Activated CD4-positive, alpha-beta T cell treated with anti-CD3 and anti-CD28 coated beads for 1 hour (primary cell): ENCODE results near the gene ZNF473.

Source experiments
- DNase-seq: peaks from one replicate; pipeline ENCODE4 v3.0.0-alpha.2; 2020

ZNF473 gene

DNA sequence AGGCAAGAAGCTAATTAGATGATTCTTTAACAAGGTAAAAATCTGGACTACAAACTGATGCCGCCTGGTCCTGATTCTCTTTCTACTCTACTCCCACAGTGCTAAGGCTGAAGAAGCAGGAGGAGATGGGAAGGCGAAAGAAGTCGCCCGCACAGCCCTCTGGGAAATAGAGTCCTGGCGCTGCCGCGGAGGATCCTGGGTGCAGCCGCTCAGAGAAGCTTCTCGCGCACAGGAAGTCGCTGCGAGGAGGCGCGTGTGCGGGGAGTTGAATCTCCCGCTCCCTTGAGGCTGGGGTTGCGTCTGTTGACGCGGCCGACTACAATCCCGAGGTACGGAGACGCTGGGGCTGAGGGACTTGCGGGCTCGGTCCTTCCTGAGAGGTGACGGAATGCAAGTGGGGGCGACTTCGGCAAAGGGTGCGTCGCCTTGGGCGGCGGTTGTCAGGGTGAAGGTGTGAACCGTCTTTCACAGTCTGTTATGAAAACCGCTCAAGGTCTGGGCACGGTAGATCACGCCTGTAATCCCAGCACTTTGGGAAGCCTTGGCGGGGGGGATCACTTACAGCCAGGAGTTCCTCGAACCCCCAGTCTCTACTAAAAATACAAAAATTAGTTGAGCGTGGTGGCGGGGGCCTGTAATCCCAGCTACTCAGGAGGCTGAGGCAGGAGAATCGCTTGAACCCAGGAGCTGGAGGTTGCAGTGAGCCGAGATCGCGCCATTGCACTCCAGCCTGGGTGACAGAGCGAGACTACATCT, at the start of gene ZNF473:
TSS of gene ZNF473 (plus strand) at position 212 of the 756 bp plus-strand sequence. CDS start 5,078 bp downstream, outside the sequence.
- DNase-seq: peak; percentile 88

DNA sequence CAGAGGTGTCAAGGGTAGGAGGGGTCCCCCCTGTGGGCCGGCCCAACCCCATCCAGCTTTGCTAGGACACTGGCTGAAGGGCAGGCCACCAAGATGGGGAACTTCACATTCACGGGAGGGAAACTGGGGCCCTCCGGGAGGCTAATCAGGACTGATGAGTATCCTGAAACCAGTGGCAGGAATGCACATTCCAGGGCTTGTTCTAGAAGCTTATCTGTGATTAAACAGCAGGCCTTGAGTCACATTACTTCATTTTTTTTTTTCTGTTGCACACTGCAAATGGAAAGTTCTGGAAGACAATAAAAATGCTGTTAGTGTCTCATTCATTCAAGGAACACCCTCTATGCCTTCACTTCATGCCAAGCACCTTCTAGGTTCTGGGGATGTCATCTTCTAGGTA, 49.3 kb upstream of the ZNF473 start:
- no peak for DNase-seq

DNA sequence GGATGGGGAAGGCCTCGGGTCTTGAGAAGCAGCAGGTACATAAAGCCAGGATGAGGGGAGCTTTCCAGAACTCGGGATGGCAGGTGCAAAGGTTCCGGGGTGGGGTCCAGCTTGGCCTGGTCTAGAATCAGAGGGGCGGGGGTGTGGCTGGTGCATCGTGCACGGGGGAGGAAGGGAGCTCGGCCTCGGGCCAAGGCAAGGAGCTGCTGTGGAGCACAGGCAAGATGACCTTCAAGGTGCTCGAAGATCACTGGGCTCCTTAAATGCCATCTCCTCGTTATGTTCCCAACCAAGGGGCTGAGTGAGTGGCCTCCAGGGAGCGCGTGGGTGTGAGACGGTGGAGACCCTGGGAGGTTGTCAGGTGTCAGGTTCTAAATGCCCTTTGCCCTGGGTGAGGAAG, 48.7 kb upstream of the ZNF473 start:
- no peak for DNase-seq

DNA sequence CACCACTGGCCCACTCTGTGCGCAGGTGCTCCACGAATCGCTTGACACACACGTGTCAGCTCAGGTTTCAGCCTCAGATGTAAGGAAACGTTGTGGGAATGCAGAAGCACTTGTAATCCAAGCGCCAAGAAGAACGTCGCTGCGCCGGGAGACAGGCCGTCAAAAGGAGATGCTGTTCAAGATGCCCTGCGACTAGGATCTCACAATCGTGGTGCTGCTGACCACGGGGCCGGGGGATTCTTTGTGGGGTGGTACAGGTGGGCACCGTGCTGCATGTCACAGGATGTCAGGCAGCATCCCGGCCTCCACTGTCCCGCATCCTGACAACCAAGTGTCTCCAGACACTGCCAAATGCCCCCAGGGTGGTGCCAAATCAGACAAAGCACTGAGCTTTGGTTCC, 47.9 kb upstream of the ZNF473 start:
- DNase-seq: no peak

DNA sequence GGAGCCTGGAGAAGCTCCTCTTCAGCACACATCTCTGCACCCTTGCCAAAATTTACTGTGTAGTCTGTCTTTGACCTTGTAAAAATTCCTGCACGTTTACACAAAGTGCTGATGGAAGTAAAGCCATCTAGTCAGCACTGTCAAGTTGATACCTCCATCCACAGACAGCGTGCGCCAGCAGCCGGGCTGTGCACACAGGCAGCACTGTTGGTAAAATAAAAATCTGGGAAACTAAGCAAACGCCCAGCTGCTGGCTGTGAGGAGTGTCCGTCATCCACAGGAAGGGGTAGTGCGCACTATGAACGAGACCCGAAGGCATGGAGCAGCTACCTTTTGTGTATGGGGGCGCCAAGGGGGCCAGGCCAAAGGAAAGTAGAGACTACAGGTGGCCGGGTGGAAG, 47.5 kb upstream of the ZNF473 start:
- no peak for DNase-seq

DNA sequence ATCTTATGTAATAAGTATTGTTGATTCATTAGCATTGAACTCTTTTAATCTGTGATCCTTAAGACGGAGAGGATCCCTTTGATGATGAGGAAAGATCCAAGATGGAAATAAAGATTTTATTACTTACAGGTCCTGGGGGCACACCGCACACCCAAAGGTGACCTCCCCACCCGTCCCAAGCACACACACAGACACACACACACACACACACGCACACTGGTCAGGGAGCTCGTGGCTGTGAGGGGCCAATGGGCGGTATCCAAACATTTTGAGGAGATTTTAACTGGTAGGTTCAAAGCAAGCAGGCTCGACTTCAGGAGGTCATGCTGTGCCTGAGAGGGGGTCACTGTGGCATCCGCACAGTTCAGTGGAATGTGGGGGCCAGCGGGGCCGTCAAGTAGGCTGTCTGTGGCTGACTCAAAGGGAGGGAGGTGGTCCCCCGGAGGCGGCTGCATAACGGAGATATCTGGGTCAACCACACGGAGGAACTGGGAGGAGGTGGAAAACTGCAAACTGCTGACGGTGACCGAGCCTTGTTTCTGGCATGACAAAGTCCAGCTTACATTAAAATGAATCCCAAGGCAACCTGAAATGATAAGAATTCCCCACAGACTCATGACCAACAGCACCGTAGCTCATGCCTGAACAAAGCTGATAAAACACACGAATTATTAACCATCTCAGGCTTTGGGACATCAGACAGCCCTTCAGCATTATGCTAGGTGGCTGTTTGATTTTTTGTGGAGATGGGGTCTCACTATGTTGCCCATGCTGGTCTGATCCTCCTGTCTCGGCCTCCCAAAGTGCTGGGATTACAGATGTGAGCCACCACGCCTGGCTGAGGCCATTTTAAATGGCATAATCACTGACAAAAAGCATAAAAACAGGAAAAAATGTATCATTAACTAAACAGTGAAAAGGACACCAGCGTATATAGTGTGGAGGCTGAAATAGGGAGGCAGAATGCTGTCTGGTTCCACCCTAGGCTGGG, 43.9 kb upstream of the ZNF473 start:
- no peak for DNase-seq

DNA sequence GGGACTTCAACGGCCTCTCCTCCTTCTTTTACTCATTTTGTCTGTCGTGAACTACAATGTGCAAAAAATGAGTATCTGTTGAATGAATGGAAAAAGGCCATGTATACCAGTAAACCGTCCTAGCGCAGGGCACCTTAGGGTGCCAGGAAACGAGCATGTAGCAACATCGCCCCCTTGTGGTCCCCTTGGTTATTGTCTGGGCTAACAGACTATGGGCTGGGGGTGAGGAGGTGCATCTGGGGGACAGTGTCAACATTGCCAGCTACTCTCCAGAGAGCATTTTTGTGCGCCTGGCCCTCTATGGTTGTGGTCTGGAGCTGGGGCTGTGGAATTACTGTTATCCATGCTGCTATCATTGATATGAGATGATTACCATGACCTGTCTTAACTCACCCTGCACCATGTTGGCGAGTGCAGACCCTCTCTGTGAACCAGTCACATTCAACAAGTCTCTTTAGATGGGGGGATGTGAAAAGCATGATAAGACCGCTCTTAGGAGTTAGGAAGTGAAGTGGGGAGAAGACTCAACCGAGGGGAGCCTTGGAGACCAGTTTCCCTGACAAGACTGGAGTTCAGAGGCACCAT, 42.1 kb upstream of the ZNF473 start:
- peak; percentile 59 for DNase-seq

DNA sequence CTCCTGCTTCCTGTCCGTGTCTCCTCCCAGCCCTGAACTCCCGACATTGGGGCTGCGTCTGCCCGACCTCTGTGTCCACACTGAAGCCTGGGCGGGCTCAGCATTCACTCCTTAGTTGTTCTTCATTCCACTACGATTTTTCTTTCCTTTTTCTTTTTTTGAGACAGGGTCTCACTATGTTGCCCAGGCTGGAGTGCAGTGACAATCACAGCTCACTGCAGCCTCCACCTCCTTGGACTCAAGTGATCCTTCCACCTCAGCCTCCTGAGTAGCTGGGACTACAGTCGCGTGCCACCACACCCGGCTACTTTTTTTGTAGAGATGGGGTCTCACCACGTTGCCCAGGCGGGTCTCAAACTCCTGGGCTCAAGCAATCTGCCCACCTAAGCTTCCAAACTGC, 41.3 kb upstream of the ZNF473 start:
- no peak for DNase-seq

DNA sequence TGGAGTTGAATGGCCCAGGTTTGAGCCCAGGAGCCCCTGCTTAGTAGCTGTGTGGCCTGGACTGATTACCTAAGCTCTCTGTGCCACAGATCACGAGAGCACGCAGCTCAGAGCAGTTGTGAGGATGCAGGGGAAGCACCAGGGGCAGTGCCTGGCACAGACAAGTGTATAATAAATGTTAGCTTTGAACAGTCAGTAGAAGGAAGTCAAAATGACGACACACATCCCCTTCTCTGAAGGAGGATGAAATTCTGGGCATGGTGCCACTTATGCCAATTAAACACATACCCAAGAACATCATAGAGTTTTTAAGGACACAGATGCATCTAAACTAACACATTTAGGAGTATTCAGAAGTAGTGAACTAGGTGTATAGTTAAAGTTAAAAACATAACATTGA, 39.9 kb upstream of the ZNF473 start:
- no peak for DNase-seq

DNA sequence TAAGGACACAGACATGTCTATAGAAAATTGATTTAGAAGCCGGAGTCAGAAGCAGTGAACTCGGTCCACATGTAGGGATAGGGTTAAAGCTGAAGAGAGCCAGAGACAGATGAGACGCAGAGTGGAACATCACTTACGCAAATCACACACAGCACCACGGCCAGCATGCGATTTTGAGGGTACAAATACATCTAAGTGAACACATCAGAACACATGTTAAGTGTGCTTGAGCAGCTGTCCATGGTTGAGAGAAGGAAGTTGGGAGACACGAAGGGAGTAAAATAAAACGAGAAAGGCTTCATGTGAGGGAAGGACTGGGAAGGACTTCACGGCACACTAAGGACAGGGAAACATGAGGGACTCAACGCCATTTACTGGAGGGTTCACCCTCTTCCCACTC, 39.5 kb upstream of the ZNF473 start:
- DNase-seq: no peak

DNA sequence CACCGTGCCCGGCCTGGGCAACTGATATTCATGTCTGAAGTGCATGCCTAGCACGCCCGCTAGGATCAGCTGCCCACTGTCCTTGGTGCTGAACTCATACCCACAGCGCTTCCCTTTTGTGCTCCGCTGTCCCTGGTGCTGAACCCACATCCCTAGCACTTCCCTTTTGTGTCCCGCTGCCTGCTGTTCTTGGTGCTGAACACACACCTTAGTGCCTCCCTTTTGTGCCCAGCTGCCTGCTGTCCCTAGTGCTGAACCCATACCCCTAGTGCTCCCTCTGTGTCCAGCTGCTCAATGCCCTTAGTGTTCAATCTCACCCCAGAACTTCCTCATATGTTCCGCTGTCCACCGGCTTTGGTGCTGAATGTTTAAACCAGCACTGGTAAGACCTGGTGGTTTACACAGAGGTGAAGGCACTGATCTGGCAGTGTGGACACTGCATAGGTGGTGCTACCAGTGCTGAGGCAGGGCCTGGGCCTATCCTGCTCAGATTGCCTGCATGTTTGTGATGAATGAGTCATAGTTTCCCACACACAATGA, 38.6 kb upstream of the ZNF473 start:
- DNase-seq: peak; percentile 48

DNA sequence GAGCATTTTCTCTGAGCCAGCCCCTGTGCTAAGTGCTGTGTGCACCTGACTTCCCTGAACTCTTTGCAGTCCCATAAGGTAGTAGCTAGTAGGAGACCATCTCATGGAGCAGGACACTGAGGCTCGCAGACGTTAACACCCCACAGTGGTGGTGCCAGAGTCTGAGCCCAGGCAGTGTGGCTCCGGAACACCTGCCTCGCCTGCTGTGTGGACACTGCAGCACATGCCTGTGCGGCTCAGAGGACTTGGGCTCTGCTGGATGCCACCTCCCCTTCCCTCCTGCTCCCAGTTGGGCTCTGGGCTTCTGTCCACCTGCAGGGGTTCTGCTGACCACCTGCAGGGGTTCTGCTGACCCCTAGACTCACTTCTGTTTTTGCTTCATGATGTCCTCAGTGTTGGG, 37.8 kb upstream of the ZNF473 start:
- DNase-seq: no peak

DNA sequence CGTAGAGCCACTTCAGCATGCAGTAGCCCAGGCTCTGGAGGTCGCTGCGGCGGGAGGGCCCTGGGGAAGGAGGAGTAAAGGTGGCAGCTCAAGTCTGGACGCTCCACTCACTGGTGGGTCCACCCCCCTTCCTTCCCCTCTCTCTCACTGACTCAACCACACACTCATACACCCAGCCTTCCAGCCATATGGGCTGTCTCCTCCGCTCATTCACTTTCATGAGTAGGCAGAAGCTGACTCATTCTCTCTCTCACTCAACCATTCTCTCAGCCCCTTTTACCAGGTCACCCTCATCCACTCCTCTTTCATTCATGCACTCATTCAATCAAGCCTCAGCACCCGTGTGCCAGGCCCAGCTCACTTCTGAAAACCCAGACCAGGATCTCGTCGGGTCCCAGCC, 37.4 kb upstream of the ZNF473 start:
- DNase-seq: no peak

DNA sequence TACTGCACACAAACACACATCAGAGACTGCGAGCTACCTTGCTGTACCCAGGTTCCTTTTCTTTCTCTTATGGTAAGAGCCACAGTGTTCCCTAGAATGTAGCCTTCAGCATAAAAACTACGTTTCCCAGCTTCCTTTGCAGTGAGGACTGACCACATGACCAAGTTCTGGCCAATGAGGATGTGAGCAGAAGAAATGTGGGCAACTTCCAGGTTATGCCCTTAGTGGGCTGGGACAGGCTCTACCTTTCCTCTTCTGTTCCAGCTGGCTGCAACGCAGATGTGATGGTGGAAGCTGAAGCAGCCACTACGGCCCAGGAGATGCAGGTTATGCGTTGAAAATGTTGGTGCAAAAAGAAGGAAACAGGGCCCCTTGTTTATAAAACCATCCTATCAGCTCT, 28.1 kb upstream of the ZNF473 start:
- no peak for DNase-seq

DNA sequence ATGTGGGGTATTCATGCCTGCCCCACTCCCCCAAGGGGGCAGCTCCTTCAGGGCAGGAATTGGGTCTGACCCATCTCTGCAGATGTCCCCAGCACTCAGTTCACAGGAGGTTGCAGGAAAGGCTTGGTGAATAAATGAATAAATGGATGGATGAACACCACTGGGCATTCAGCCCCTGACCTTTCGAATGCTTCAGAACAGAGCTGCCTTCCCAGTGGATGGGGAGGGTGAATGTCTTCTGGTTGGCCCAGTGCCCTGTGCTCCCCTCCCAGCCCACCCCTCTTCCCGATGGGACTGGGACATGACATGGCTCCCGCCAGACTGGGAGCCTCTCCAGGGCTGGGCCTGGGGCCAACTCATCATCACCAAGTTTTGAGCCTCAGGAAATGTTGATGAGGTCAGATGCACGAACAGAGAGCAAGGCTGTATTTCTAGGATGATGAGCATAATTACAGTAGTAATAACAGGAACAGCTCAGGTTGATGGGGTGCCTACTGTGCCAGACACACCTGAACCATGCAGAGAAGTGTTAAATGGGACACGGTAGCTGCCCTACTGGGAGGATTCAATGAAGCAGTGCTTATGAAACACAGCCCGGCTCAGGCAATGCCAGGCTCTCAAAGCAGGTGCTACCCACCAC, 26.3 kb upstream of the ZNF473 start:
- DNase-seq: no peak

DNA sequence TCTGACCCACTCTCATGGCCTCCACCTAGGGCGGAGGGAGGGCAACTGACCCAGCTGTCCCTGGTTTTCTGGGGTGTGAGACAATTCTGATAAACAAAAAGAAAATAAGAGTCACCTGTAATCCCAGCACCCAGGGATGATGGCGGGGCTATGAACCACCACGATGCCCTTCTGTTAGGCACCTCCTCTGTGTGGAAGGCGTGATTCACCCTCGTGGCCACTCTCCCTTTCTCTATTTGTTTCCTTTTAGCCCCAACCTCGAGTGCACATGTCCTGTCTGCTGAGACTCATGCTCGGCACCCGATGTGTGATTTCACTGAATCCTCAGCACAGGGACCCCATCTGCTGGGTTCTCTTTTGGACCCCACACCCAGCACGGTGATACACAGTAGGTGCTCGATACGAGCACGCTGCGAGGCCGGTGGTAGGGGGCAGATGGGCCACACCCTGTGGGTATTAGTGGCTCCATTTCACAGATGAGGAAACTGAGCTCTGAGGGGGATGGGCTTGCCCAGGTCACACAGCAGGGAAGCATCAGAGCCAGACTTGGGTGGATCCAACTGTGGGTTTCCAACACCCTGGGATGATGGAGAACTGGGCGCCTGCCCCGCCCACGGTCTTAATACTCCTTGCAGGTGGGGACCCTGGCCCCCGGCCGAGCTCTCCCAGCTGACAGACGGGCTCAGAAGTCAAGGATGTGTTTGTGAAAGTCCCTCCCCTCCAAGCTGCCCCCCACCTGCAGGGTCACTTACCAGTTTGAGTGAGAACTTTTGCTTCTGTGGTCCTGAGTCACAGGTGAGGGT, 25.6 kb upstream of the ZNF473 start:
- DNase-seq: no peak

DNA sequence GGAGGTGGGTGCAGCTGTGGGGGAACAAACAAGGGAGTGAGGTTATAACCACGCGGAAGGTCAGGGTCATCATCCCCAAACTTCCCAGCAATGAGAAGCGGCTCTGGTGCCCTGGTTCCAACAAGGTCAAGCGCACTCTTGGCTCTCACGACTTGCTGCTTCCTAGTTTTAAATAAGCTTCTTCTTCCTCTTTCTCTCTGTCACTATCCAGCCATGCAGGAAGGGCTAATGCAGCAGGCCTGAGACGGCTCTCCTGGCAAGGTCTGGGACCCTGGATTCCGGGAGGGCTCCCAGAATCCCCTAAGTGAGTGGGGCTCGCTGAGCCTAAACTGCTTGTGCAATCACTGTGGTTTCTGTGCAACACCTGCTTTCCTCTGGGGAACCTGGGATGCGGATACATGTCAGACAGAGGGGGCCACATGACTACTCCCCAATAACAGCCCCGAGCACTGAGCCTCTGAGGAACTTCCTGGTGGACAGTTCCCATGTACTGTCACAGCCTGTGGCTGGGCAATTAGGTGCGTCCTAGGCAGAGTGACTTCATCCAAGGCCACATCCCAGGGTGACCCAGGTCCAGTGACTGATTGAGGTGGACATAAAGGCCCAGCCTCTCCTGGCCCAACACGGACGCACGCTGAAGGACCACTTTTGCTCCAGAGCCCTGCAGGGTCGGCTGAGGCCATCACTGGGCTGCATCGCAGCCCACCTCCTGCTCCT, 24.8 kb upstream of the ZNF473 start:
- DNase-seq: no peak

DNA sequence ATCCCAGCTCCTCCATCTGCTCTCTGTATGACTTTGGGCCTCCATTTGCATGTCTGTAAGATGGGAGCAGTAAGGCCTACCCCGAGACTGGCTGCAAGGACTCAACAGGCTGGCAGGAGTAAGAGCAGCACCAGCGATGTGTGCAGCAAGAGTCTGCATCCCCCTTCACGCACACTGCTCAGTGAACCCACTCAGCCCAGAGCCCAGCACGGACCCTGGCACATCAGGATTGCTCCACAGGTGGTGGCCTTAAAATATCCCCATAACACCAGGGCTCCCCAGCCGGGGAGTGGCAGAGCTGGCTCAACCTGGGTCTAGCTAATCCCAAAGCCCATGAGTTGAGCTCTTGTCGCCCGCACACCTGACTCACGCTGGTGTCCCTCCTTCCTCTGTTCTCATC, 24.0 kb upstream of the ZNF473 start:
- DNase-seq: no peak

DNA sequence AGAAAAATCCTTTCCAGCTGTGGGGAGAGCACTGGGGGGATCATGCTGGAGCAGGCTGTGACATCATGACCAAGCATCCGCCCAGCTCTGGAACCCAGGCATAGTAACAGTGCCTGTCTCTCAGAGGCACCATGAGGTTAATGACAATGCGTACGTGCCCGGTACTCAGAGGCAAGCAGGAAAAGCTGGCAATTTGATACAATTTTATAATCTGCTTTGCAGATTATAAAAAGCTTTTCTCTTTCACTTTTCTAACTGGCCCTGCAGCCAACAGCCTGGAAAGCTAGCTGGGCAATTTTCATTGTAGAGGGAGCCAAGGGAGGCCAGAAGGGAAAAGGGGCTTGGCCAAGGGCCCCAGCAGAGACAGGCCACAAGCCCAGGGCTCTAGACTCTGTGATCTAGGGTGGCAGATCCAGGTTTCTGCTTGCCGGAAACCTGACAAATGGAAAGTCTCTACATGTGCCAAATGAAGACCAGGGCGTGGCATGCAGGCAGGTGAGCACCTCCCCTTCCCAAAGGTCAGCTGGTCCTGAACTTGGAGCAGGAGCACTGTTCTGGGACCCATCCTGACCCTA, 23.3 kb upstream of the ZNF473 start:
- no peak for DNase-seq

DNA sequence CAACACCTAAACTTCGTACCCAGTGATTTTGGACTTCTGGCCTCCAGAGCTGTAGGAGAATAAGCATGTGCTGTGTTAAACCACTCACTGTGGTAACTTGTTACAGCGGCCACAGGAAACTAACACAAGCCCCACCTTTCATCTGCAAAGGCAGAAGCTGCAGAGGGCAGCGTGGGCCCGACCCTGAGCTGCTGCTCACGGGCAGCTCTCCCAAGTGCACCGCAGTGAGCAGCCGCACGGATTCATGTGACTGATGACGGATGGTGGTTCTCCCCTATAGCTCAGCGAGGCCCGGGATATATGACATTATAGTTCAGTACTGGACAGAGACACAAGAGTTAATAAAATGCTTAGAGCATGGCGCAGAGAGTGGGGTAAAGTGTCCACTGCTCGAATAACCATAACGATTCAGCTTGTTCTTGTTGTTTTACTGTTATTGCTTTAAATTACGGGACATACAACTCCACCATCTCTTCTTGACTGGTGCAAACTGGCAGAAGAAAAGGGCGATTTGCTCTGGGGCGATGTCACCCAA, 22.5 kb upstream of the ZNF473 start:
- DNase-seq: no peak
